ENCODE measurements around the gene ESPN. TPM values are rescaled to one million over a fixed set of nuclear protein-coding genes. Genes with fewer than 3 reads are reported as not detected.
"Not testable (repeated sequence)": the region's sequence is repeated elsewhere in the genome, so short reads cannot be mapped to it uniquely, and the experiment has no call there.

Gene ESPN
- total RNA-seq, 2 experiments from 2014 or later: 0.32 to 0.89 TPM

GRCh38 chr1:6425658-6426057 lies 1.1 kb downstream of the ESPN start:
- Mint-ChIP-seq H3K36me3 (no peaks in the 10 kb centered on the region), H3K4me3 (no peak overlapping the region), H3K27ac (no peak overlapping the region), H3K4me1 (peaks cover 15% of the 10 kb centered on the region), H3K27me3 (peaks cover 66% of the 10 kb centered on the region), H3K9me3 (ENCODE audit: low read depth) (no peaks in the 10 kb centered on the region)
- no peak for ATAC-seq
- CTCF ChIA-PET: interaction anchor here (1.1 to 2.6 kb wide), 2 partner anchors 12 to 154 kb away, joined by 3 to 15 read pairs; partner anchors contain the start of gene ZBTB48
- no peak for DNase-seq

- Mint-ChIP-seq H3K4me1 (peaks cover 15% of the 10 kb centered on the region), H3K9me3 (ENCODE audit: low read depth) (no peaks in the 10 kb centered on the region), H3K27ac (no peak overlapping the region), H3K36me3 (no peaks in the 10 kb centered on the region), H3K4me3 (no peak overlapping the region), H3K27me3 (peaks cover 59% of the 10 kb centered on the region)
- CTCF ChIA-PET: interaction anchor here (0.9 to 2.6 kb wide), 3 partner anchors 9 to 153 kb away, joined by 3 to 15 read pairs (median 3); partner anchors contain the start of gene ZBTB48
- ATAC-seq: no peak
- DNase-seq: no peak
Observed at GRCh38 chr1:6426277-6426971, 1.8 kb downstream of the ESPN start.

GRCh38 chr1:6426972-6427350 lies 2.4 kb downstream of the ESPN start:
- H3K4me3 Mint-ChIP-seq: no peak overlapping the region
- H3K27me3 Mint-ChIP-seq: peaks cover 57% of the 10 kb centered on the region
- H3K36me3 Mint-ChIP-seq: no peaks in the 10 kb centered on the region
- H3K9me3 Mint-ChIP-seq (ENCODE audit: low read depth): no peaks in the 10 kb centered on the region
- CTCF ChIA-PET: interaction anchor here (0.9 to 2.6 kb wide), 2 partner anchors 8 to 11 kb away, joined by 3 to 15 read pairs; no protein-coding TSS in a partner anchor
- ATAC-seq: no peak
- no peak overlapping the region for H3K27ac Mint-ChIP-seq
- no peak for DNase-seq
- peaks cover 12% of the 10 kb centered on the region for H3K4me1 Mint-ChIP-seq

- no peaks in the 10 kb centered on the region for H3K36me3 Mint-ChIP-seq
- DNase-seq: no peak
- CTCF ChIA-PET: interaction anchor here (0.8 kb wide), 1 partner anchor 11 kb away, joined by 3 read pairs; no protein-coding TSS in a partner anchor
- ATAC-seq: no peak
- H3K4me3 Mint-ChIP-seq: no peak overlapping the region
- peaks cover 12% of the 10 kb centered on the region for H3K4me1 Mint-ChIP-seq
- H3K27ac Mint-ChIP-seq: no peak overlapping the region
- H3K27me3 Mint-ChIP-seq: peaks cover 51% of the 10 kb centered on the region
- no peaks in the 10 kb centered on the region for H3K9me3 Mint-ChIP-seq (ENCODE audit: low read depth)
Observed at GRCh38 chr1:6427441-6428390, 3.1 kb downstream of the ESPN start.

GRCh38 chr1:6428453-6428852 lies 3.9 kb downstream of the ESPN start:
- ATAC-seq; H3K4me3 Mint-ChIP-seq; CTCF ChIA-PET; H3K27ac Mint-ChIP-seq; H3K4me1 Mint-ChIP-seq; H3K9me3 Mint-ChIP-seq (ENCODE audit: low read depth); DNase-seq; H3K36me3 Mint-ChIP-seq: not testable (repeated sequence)
- H3K27me3 Mint-ChIP-seq: peaks cover 46% of the 10 kb centered on the region

DNA sequence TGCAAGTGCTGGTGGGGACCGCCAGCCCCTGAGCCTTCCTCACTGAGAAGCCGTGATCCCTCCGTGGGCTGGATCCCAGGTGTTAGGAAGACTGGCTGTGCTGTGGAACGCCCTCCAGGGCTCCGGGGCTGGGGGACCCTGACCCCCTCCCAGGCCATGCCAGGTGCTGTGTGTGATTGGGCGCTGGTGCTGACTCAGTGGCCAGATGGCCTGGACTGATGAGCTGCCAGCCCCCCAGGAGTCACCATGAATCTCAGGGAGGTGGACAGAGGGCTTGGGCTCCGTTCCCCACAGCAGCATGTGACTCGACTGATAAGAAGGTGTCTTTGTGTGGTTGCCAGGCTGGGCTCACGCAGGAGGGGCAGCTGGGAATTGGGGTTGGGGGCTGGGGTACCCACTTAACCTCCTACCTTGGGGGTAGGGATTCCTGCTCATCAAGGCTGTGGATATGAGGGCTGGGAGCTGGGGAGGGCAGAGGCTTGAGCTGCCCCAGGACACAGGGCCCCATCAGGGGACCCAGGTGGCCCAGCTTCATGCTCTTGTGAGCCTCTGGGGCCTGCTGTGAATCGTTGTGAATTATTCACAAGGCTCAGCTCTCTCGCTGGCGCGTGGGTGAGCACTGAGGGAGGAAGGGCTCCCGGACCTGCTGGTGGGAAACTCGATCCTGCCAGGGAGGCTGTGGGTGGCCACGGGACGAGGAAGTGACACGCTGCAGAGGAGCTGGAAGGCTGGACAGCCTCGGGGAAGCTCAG lies 5.3 kb downstream of the ESPN start:
- not testable (repeated sequence) for H3K9me3 Mint-ChIP-seq (ENCODE audit: low read depth); H3K4me1 Mint-ChIP-seq; ATAC-seq; H3K27ac Mint-ChIP-seq; DNase-seq; H3K36me3 Mint-ChIP-seq; H3K4me3 Mint-ChIP-seq
- CTCF ChIA-PET: interaction anchor here (0.9 to 1.4 kb wide), 5 partner anchors 11 to 82 kb away, joined by 3 read pairs; no protein-coding TSS in a partner anchor
- H3K27me3 Mint-ChIP-seq: peaks cover 40% of the 10 kb centered on the region

DNA sequence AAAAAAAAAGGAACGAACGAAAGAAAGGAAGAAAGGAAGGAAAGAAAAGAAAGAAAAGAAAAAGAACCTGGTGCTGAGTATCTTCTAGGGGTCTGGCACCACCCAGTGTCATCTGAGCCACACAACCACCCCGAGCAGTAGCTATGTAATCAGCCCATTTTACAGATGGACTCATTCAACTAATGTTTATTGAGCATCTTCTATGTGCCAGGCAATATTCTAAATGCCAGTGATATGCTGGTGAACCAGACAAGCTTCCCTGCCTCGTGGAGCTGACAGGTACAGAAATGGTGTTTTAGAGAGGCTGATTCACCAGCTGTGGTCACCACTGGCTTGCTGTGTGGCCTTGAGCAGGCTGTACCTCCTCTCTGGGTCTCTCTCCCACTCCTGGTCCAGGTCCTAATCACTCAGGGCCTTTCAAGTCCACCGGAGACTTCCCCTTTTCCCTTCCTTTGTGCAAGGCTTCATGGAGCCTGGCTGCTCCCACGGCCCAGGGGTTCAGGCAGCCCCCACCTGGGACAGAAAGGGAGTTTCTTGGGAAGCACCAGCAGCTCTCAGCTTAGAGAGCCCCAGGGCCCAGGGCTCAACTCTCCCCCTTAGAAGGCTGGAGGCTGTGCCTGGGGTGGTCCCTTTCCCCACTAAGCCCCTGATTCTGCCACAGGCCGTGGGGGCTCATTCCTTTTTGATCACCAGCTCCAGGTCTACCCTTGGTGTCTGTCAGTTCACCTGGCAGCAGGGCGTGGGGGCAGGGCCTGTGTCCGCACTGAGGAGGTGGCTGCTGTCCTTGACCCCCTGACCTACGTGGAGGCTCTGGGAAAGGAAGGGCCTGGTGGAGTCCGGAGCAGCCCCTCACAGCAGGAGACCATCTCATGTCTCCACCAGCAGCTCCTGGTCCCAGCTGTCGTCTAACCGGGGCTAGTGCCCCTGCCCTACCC lies 7.3 kb downstream of the ESPN start:
- not testable (repeated sequence) for DNase-seq; H3K9me3 Mint-ChIP-seq (ENCODE audit: low read depth); H3K36me3 Mint-ChIP-seq; H3K4me1 Mint-ChIP-seq; H3K4me3 Mint-ChIP-seq; ATAC-seq; H3K27ac Mint-ChIP-seq
- CTCF ChIA-PET: interaction anchor here (0.7 to 3.6 kb wide), 5 partner anchors 8 to 209 kb away, joined by 3 to 17 read pairs (median 3); no protein-coding TSS in a partner anchor
- H3K27me3 Mint-ChIP-seq: peaks cover 24% of the 10 kb centered on the region

GRCh38 chr1:6434186-6434585 lies 9.6 kb downstream of the ESPN start:
- no peak for ATAC-seq
- H3K27me3 Mint-ChIP-seq: peaks cover 29% of the 10 kb centered on the region
- H3K27ac Mint-ChIP-seq: no peak overlapping the region
- CTCF ChIA-PET: interaction anchor here (0.6 to 3.6 kb wide), 2 partner anchors 11 to 19 kb away, joined by 3 to 17 read pairs; no protein-coding TSS in a partner anchor
- H3K4me3 Mint-ChIP-seq: no peak overlapping the region
- H3K36me3 Mint-ChIP-seq: no peaks in the 10 kb centered on the region
- no peaks in the 10 kb centered on the region for H3K9me3 Mint-ChIP-seq (ENCODE audit: low read depth)
- DNase-seq: no peak
- no peaks in the 10 kb centered on the region for H3K4me1 Mint-ChIP-seq

- ATAC-seq (no peak), DNase-seq (no peak)
- CTCF ChIA-PET: interaction anchor here (0.5 to 8.9 kb wide), 3 partner anchors 8 to 88 kb away, joined by 3 to 102 read pairs (median 3); partner anchors contain the start of gene HES2
- no peak overlapping the region for H3K4me3 Mint-ChIP-seq
- no peaks in the 10 kb centered on the region for H3K9me3 Mint-ChIP-seq (ENCODE audit: low read depth)
- no peaks in the 10 kb centered on the region for H3K36me3 Mint-ChIP-seq
- H3K27me3 Mint-ChIP-seq: peaks cover 30% of the 10 kb centered on the region
- no peaks in the 10 kb centered on the region for H3K4me1 Mint-ChIP-seq
- no peak overlapping the region for H3K27ac Mint-ChIP-seq
Observed at GRCh38 chr1:6435129-6435528, 10.6 kb downstream of the ESPN start.

GRCh38 chr1:6435547-6435946 lies 11.0 kb downstream of the ESPN start:
- DNase-seq (no peak), ATAC-seq (no peak)
- Mint-ChIP-seq H3K4me3 (no peak overlapping the region), H3K27ac (no peak overlapping the region), H3K36me3 (no peaks in the 10 kb centered on the region), H3K9me3 (ENCODE audit: low read depth) (no peaks in the 10 kb centered on the region), H3K4me1 (no peaks in the 10 kb centered on the region), H3K27me3 (peaks cover 26% of the 10 kb centered on the region)
- CTCF ChIA-PET: interaction anchor here (0.5 to 8.9 kb wide), 3 partner anchors 9 to 88 kb away, joined by 3 to 102 read pairs (median 3); partner anchors contain the start of gene HES2

DNA sequence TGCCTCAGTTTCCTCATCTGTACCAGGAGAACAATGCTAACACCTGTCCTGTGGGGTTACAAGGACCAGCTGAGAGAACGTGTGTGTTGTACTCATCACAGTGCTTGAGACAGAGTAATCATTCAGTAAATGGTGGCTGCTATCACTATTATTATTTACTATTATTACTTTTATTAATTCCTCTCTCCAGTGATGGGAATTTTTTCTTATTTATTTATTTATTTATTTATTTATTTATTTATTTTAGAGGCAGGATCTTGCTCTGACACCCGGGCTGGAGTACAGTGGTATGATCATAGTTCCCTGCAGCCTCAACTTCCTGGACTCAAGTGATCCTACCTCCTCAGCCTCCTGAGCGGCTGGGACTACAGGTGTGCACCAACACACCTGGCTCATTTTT lies 11.7 kb downstream of the ESPN start:
- CTCF ChIA-PET: interaction anchor here (0.5 to 8.9 kb wide), 6 partner anchors 14 to 189 kb away, joined by 4 to 102 read pairs (median 26); partner anchors contain the start of gene HES2
- ATAC-seq; H3K36me3 Mint-ChIP-seq; H3K27ac Mint-ChIP-seq; H3K9me3 Mint-ChIP-seq (ENCODE audit: low read depth); H3K4me1 Mint-ChIP-seq; DNase-seq; H3K4me3 Mint-ChIP-seq: not testable (repeated sequence)
- H3K27me3 Mint-ChIP-seq: peaks cover 28% of the 10 kb centered on the region
